Tibial nerve (tissue), 4 donors: ENCODE measurements around the gene PRKAG3. TPM values are rescaled to one million over a fixed set of nuclear protein-coding genes. Genes with fewer than 3 reads are reported as not detected.

Experiments
- DNase-seq, 2 donors: peaks; one replicate each; pipeline ENCODE4 v3.0.0-alpha.2; 2019; ENCODE audit warnings: low spot score in 2 of 2
- H3K27ac ChIP-seq, 4 donors: fragments of 200-600 bp; sonication (generic) in 3 of 4; one replicate each; pipeline ENCODE4 v1.5.1; 2017 to 2019; ENCODE audit warnings: mild to moderate bottlenecking in 1 of 4
- H3K27me3 ChIP-seq, 2 donors: fragments of 200-600 bp; sonication (generic) in 1 of 2; one replicate each; pipeline versions ENCODE4 v1.5.1 to v1.6.0; 2017 to 2019
- H3K36me3 ChIP-seq, 3 donors: fragments of 200-600 bp; sonication (generic); one replicate each; pipeline ENCODE4 v1.5.1; 2018 to 2019
- H3K4me1 ChIP-seq, 4 donors: fragments of 200-600 bp; sonication (generic) in 3 of 4; one replicate each; pipeline ENCODE4 v1.5.1; 2017 to 2019
- H3K4me3 ChIP-seq, 4 donors: fragments of 200-600 bp; sonication (generic) in 3 of 4; one replicate each; pipeline ENCODE4 v1.5.1; 2017 to 2019; ENCODE audit warnings: mild to moderate bottlenecking in 1 of 4, moderate library complexity in 1 of 4
- H3K9me3 ChIP-seq, 4 donors: fragments of 200-600 bp; sonication (generic) in 3 of 4; one replicate each; pipeline ENCODE4 v1.5.1; 2017 to 2019
- CTCF ChIP-seq, 5 experiments: fragments of 200-600 bp in 3 of 5; fragments of 450-650 bp in 2 of 5; sonication (generic) in 3 of 5; IDR thresholded peaks; one replicate each; pipeline ENCODE4 v1.5.1; 2016 to 2019; ENCODE audit warnings: antibody characterized with exemption in 5 of 5, mild to moderate bottlenecking in 3 of 5, moderate library complexity in 2 of 5
- EP300 ChIP-seq, 2 donors: sonication (generic); formaldehyde crosslinking; IDR thresholded peaks; one replicate each; pipeline ENCODE4 v1.6.1; 2017; ENCODE audit warnings: antibody characterized with exemption in 2 of 2, mild to moderate bottlenecking in 1 of 2
- POLR2A ChIP-seq, 2 donors: fragments of 450-650 bp; IDR thresholded peaks; one replicate each; pipeline ENCODE4 v1.6.1; 2017; ENCODE audit warnings: antibody characterized with exemption in 2 of 2, mild to moderate bottlenecking in 2 of 2, moderate library complexity in 2 of 2
- WGBS, 2 donors: methylation state at CpG; one replicate each; pipeline ENCODE4 v1.1.5; 2018; 5-methylcytosine and 5-hydroxymethylcytosine counted together
- total RNA-seq, 4 donors: library from RNA; depleted of rRNA; stranded (reverse); fragments of >200 nt; gene quantifications; one replicate each; pipeline ENCODE4 v1.1.0, GENCODE V29; 2016

The PRKAG3 gene
- total RNA-seq, 4 donors from 2014 or later: not detected

- WGBS, 2 donors: 59 to 67% methylated on average over 3 of the region's 3 CpGs
- H3K27ac ChIP-seq: peak overlapping the region in 1 of 4 donors; percentile 40
Observed at GRCh38 chr2:218832520-218832919, 917 bp upstream of the PRKAG3 start.

GRCh38 chr2:218832081-218832480 lies 478 bp upstream of the PRKAG3 start:
- TF ChIP-seq CTCF (IDR thresholded peaks at IDR 0.05) (no peak), POLR2A (IDR thresholded peaks at IDR 0.05) (no peak), EP300 (IDR thresholded peaks at IDR 0.05) (no peak)
- 88 to 95% methylated on average over 3 of the region's 3 CpGs for WGBS, 2 donors
- Histone ChIP-seq H3K27ac (peak overlapping the region in 1 of 4 donors; percentile 40), H3K4me3 (no peak overlapping the region), H3K27me3 (no peaks in the 10 kb centered on the region), H3K9me3 (peaks cover 0 to under 1% (median 0%) of the 10 kb centered on the region in 4 donors), H3K36me3 (no peaks in the 10 kb centered on the region), H3K4me1 (peaks cover 0 to 26% (median 6%) of the 10 kb centered on the region in 4 donors)
- DNase-seq: no peak

More at GRCh38 chr2:218832520-218832919, 917 bp upstream of the PRKAG3 start:
- peaks cover 0 to 5% (median 2%) of the 10 kb centered on the region in 4 donors for H3K9me3 ChIP-seq
- H3K4me1 ChIP-seq: peaks cover 0 to 26% (median 6%) of the 10 kb centered on the region in 4 donors
- DNase-seq: peak; percentile 23 to 42
- H3K36me3 ChIP-seq: no peaks in the 10 kb centered on the region
- H3K27me3 ChIP-seq: no peaks in the 10 kb centered on the region
- H3K4me3 ChIP-seq: no peak overlapping the region
- no peak for TF ChIP-seq EP300 (IDR thresholded peaks at IDR 0.05)

- no peak overlapping the region for H3K27ac ChIP-seq
- H3K4me3 ChIP-seq: no peak overlapping the region
- TF ChIP-seq EP300 (IDR thresholded peaks at IDR 0.05): no peak
- no peak for TF ChIP-seq CTCF (IDR thresholded peaks at IDR 0.05)
- TF ChIP-seq POLR2A (IDR thresholded peaks at IDR 0.05): no peak
- H3K36me3 ChIP-seq: no peaks in the 10 kb centered on the region
- peaks cover 0 to 26% (median 6%) of the 10 kb centered on the region in 4 donors for H3K4me1 ChIP-seq
- 75 to 77% methylated on average over 3 of the region's 3 CpGs for WGBS, 2 donors
- no peaks in the 10 kb centered on the region for H3K9me3 ChIP-seq
- no peak for DNase-seq
- no peaks in the 10 kb centered on the region for H3K27me3 ChIP-seq
Observed at GRCh38 chr2:218830526-218831306, 887 bp downstream of the PRKAG3 start.

GRCh38 chr2:218829868-218830451 lies 1.6 kb downstream of the PRKAG3 start:
- no peaks in the 10 kb centered on the region for H3K27me3 ChIP-seq
- H3K4me3 ChIP-seq: no peak overlapping the region
- H3K27ac ChIP-seq: no peak overlapping the region
- H3K36me3 ChIP-seq: no peaks in the 10 kb centered on the region
- no peak for TF ChIP-seq POLR2A (IDR thresholded peaks at IDR 0.05)
- TF ChIP-seq EP300 (IDR thresholded peaks at IDR 0.05): no peak
- TF ChIP-seq CTCF (IDR thresholded peaks at IDR 0.05): no peak
- H3K9me3 ChIP-seq: no peaks in the 10 kb centered on the region
- DNase-seq: no peak
- H3K4me1 ChIP-seq: peaks cover 0 to 26% (median 6%) of the 10 kb centered on the region in 4 donors
- 78 to 79% methylated on average over 12 to 13 of the region's 17 CpGs for WGBS, 2 donors

- Histone ChIP-seq H3K36me3 (no peaks in the 10 kb centered on the region), H3K4me1 (peaks cover 0 to 26% (median 6%) of the 10 kb centered on the region in 4 donors), H3K4me3 (no peak overlapping the region), H3K9me3 (no peaks in the 10 kb centered on the region), H3K27ac (no peak overlapping the region), H3K27me3 (no peaks in the 10 kb centered on the region)
- DNase-seq: no peak
- WGBS, 2 donors: 77 to 93% methylated on average over 4 of the region's 4 CpGs
- TF ChIP-seq POLR2A (IDR thresholded peaks at IDR 0.05) (no peak), CTCF (IDR thresholded peaks at IDR 0.05) (no peak), EP300 (IDR thresholded peaks at IDR 0.05) (no peak)
Observed at GRCh38 chr2:218828477-218828778, 3.2 kb downstream of the PRKAG3 start.
